HepG2 (cell line): ENCODE results near the gene CASP5. TPM values are rescaled to one million over a fixed set of nuclear protein-coding genes. Genes with fewer than 3 reads are reported as not detected.

Source experiments
- ATAC-seq: fragments of 200-7000 bp; cut with Tn5 transposase; 3 replicates; pipeline ENCODE4 v1.9.1; 2020; ENCODE audit warnings: mild to moderate bottlenecking, moderate library complexity
- BruUV-seq: library from RNA; stranded (reverse); fragments of 400-500 nt; replicated peaks from 2 replicates; lab custom pipeline; 2021; lab: Mats Ljungman, UMichigan
- CTCF ChIA-PET: fragments of 300-600 bp; formaldehyde crosslinking; extraction: SDS; loops from one replicate; lab custom pipeline; 2021; ENCODE audit warnings: low total read pairs, inconsistent platforms, low intra/inter-chr PET ratio; lab: Yijun Ruan, JAX
- POLR2A ChIA-PET: fragments of 350-600 bp; sonication (Branson Sonifier 250); formaldehyde crosslinking; loops from one replicate; lab custom pipeline; 2020; ENCODE audit warnings: antibody characterized with exemption, inconsistent platforms; lab: Yijun Ruan, JAX
- DNase-seq: peaks from one replicate; pipeline ENCODE4 v3.0.0-alpha.2; 2015; ENCODE audit warnings: low spot score
- FAIRE-seq: peaks from 3 replicates; lab custom pipeline; 2011; peaks lifted over from hg19 to GRCh38; lab: Jason Lieb, UNC
- H2AFZ ChIP-seq: one replicate; pipeline ENCODE4 v1.6.1; 2011; ENCODE audit warnings: low read length, inconsistent platforms
- H3K27ac ChIP-seq: fragments of 300-600 bp; 3 replicates; pipeline ENCODE4 v1.8.0; 2011; ENCODE audit warnings: mixed run types, mild to moderate bottlenecking, mixed read lengths, low read length, inconsistent platforms; ENCODE audit not compliant: insufficient read depth; ENCODE audit errors: extremely low read length
- H3K27me3 ChIP-seq, 2 experiments: fragments of 200-600 bp in 1 of 2; 2 replicates in 1 of 2; 3 replicates in 1 of 2; pipeline versions ENCODE4 v1.6.0 to v1.8.0; 2011; ENCODE audit warnings: low read length in 2 of 2, mild to moderate bottlenecking in 2 of 2, moderate library complexity in 2 of 2, inconsistent platforms in 1 of 2; ENCODE audit not compliant: insufficient read depth in 2 of 2, control insufficient read depth in 1 of 2
- H3K36me3 ChIP-seq, 2 experiments: fragments of 200-600 bp in 1 of 2; replicated peaks in 1 of 2; 2 replicates in 1 of 2; 3 replicates in 1 of 2; pipeline versions ENCODE4 v1.5.1 to v1.8.0; 2011; ENCODE audit warnings: low read length in 2 of 2, inconsistent platforms in 1 of 2; ENCODE audit not compliant: insufficient read depth in 2 of 2, control insufficient read depth in 1 of 2
- H3K4me1 ChIP-seq: 2 replicates; pipeline ENCODE4 v1.5.1; 2012; ENCODE audit warnings: low read length, inconsistent platforms; ENCODE audit not compliant: insufficient read depth
- H3K4me2 ChIP-seq: 2 replicates; pipeline ENCODE4 v1.6.0; 2011; ENCODE audit warnings: low read depth, low read length, inconsistent platforms
- H3K4me3 ChIP-seq, 3 experiments: fragments of 200-600 bp in 1 of 3; sonication (generic), shearing (Covaris generic) in 1 of 3; replicated peaks in 1 of 3; 2 replicates each; pipeline ENCODE4 v1.5.1; 2011 to 2016; ENCODE audit warnings: low read length in 3 of 3, inconsistent platforms in 2 of 3, low read depth in 2 of 3, mild to moderate bottlenecking in 2 of 3, control low read depth in 1 of 3, mixed read lengths in 1 of 3; ENCODE audit not compliant: insufficient read depth in 1 of 3
- H3K79me2 ChIP-seq: one replicate; pipeline ENCODE4 v1.6.1; 2011; ENCODE audit warnings: low read length, inconsistent platforms; ENCODE audit not compliant: insufficient read depth
- H3K9ac ChIP-seq: 2 replicates; pipeline ENCODE4 v1.6.0; 2011; ENCODE audit warnings: mild to moderate bottlenecking, low read depth, low read length, inconsistent platforms; ENCODE audit not compliant: insufficient read depth
- H3K9me3 ChIP-seq: 2 replicates; pipeline ENCODE4 v1.5.1; 2012; ENCODE audit warnings: mild to moderate bottlenecking, low read length
- H4K20me1 ChIP-seq: 2 replicates; pipeline ENCODE4 v1.6.0; 2011; ENCODE audit warnings: inconsistent platforms, mild to moderate bottlenecking, low read length, moderate library complexity; ENCODE audit not compliant: insufficient read depth
- CEBPB ChIP-seq: IDR thresholded peaks from 2 replicates; pipeline ENCODE4 v1.6.1; 2011; ENCODE audit warnings: low read depth, low read length, improper control_type of control experiment, borderline replicate concordance
- KDM2A ChIP-seq: sonication (generic); formaldehyde crosslinking; IDR thresholded peaks from 2 replicates; pipeline ENCODE4 v1.4.0; 2020; ENCODE audit warnings: low read depth, missing genetic modification reagents, borderline replicate concordance
- NCOA2 ChIP-seq: sonication (generic); formaldehyde crosslinking; IDR thresholded peaks from 2 replicates; pipeline ENCODE4 v1.8.0; 2022; ENCODE audit warnings: inconsistent platforms
- NCOR1 ChIP-seq: fragments of 200-600 bp; sonication (generic); IDR thresholded peaks from 2 replicates; pipeline ENCODE4 v1.7.0; 2017; ENCODE audit warnings: antibody characterized with exemption, low read length, borderline replicate concordance
- NR1H2 ChIP-seq: sonication (generic); formaldehyde crosslinking; IDR thresholded peaks from 2 replicates; pipeline ENCODE4 v1.8.1; 2022; ENCODE audit warnings: low read depth, missing genetic modification reagents, borderline replicate concordance
- SRSF1 ChIP-seq: fragments of 200-400 bp; formaldehyde crosslinking; optimal IDR thresholded peaks from 2 replicates; pipeline ENCODE3; 2017; ENCODE audit warnings: mild to moderate bottlenecking, low read depth, low read length, moderate library complexity
- TBL1XR1 ChIP-seq: fragments of 150-350 bp; IDR thresholded peaks from 2 replicates; pipeline ENCODE4 v1.6.1; 2014; ENCODE audit warnings: borderline replicate concordance, low read length; ENCODE audit not compliant: partially characterized antibody
- TOPORS ChIP-seq: sonication (generic); formaldehyde crosslinking; IDR thresholded peaks from 2 replicates; pipeline ENCODE4 v1.8.0; 2023; ENCODE audit warnings: mild to moderate bottlenecking, missing genetic modification reagents
- ZBTB3 ChIP-seq: sonication (generic); formaldehyde crosslinking; IDR thresholded peaks from 2 replicates; pipeline ENCODE4 v1.4.0; 2020; ENCODE audit warnings: low read depth, mild to moderate bottlenecking, moderate library complexity, missing genetic modification reagents, borderline replicate concordance
- ZNF644 ChIP-seq: IDR thresholded peaks from 2 replicates; pipeline ENCODE4 v1.6.1; 2016; ENCODE audit warnings: low read depth
- ZNF652 ChIP-seq: IDR thresholded peaks from 2 replicates; pipeline ENCODE4 v1.6.1; 2016; ENCODE audit warnings: low read depth, borderline replicate concordance
- ZSCAN20 ChIP-seq: sonication (generic); formaldehyde crosslinking; IDR thresholded peaks from 2 replicates; pipeline ENCODE4 v1.4.0; 2020; ENCODE audit warnings: missing genetic modification reagents, mild to moderate bottlenecking, borderline replicate concordance
- WGBS: methylation state at CpG from one replicate; pipeline ENCODE4 v1.1.6; 2017; ENCODE audit warnings: low lambda C conversion rate; 5-methylcytosine and 5-hydroxymethylcytosine counted together
- in situ Hi-C: cut with HindIII; loops from 2 replicates; pipeline ENCODE4 v1.10.0; 2017; ENCODE audit warnings: low pct_unique_long_range_greater_than_20kb; ENCODE audit not compliant: extremely low pct_ligation_motif_present
- intact Hi-C: fragments of 100-400 bp; cut with micrococcal nuclease; formaldehyde crosslinking; loops from one replicate; pipeline ENCODE4 v1.10.0; 2022; ENCODE audit not compliant: unreplicated experiment
- polyA plus RNA-seq, 8 experiments: library from polyadenylated mRNA; depleted of rRNA in 3 of 8; stranded (reverse) in 7 of 8; unstranded in 1 of 8; fragments of >200 nt; fragmentation: Illumina TruSeq in 4 of 8; extraction: Trizol in 4 of 8; gene quantifications; 2 replicates each; pipeline versions ENCODE4 v1.2.1 to v1.2.3, GENCODE V29; 2011 to 2016; ENCODE audit warnings: low read depth in 4 of 8, missing spikeins in 1 of 8, mixed read lengths in 1 of 8; ENCODE audit not compliant: insufficient read depth in 1 of 8
- total RNA-seq, 5 experiments: library from RNA; depleted of rRNA; stranded (reverse); fragments of >200 nt; fragmentation: Illumina TruSeq; extraction: Trizol; gene quantifications; 2 replicates each; pipeline ENCODE4 v1.2.3, GENCODE V29; 2016; ENCODE audit warnings: low read depth in 1 of 5
- TF ChIP-seq, protein P1 (sequence below): sonication (generic); formaldehyde crosslinking; IDR thresholded peaks from 2 replicates; pipeline ENCODE4 v1.8.1; 2023; ENCODE audit warnings: missing genetic modification reagents, inconsistent platforms, borderline replicate concordance
- TF ChIP-seq, protein P2 (sequence below): sonication (generic); formaldehyde crosslinking; IDR thresholded peaks from 2 replicates; pipeline ENCODE4 v1.5.0; 2020; ENCODE audit warnings: missing genetic modification reagents
- TF ChIP-seq, protein P3 (sequence below): sonication (generic); formaldehyde crosslinking; IDR thresholded peaks from 2 replicates; pipeline ENCODE4 v1.5.1; 2020; ENCODE audit warnings: mild to moderate bottlenecking, missing genetic modification reagents, borderline replicate concordance
- TF ChIP-seq, protein P4 (sequence below): sonication (generic); formaldehyde crosslinking; IDR thresholded peaks from 2 replicates; pipeline ENCODE4 v1.9.0; 2021; ENCODE audit warnings: missing genetic modification reagents, borderline replicate concordance

Gene CASP5
- total and polyA plus RNA-seq, 2 of the 13 experiments (the other 11 are each of a cell fraction or from before 2014, with no cell fraction given) = not detected

DNA sequence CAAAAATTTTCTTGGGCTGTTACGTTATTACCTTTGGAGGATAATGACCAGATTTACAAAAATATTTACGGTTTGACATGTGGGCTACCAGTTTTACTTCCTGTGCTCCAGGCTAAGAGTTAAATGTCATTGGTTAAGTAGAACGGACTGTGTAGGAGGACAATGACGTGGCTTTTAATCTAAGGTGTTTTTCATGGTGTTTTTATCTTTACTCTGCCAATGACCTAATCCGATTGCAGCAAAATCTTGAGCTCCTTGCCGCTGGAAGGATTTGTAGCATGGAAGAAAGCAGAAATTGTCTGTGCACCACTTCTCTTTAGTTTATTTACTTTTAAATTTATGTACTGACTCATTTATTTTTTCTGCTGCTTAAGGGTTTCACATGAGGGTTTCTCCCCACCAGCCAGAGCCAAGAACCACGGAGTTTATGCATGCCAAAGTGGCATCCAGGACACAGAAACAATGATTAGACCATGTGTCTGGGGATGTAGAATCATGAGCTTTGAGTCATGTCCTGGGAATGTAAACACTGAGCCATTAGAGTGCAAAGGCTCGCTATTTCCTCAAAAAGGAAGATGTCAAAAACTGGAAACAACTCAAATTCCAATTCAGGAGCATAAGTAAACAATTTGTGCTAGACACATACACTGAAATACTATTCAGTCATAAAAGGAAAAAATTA, 24.1 kb upstream of the CASP5 start (continued):
- TF ChIP-seq, protein P1, sequence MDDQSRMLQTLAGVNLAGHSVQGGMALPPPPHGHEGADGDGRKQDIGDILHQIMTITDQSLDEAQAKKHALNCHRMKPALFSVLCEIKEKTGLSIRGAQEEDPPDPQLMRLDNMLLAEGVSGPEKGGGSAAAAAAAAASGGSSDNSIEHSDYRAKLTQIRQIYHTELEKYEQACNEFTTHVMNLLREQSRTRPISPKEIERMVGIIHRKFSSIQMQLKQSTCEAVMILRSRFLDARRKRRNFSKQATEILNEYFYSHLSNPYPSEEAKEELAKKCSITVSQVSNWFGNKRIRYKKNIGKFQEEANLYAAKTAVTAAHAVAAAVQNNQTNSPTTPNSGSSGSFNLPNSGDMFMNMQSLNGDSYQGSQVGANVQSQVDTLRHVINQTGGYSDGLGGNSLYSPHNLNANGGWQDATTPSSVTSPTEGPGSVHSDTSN (CRISPR knock-in tag) = no peak
- TF ChIP-seq, protein P2, sequence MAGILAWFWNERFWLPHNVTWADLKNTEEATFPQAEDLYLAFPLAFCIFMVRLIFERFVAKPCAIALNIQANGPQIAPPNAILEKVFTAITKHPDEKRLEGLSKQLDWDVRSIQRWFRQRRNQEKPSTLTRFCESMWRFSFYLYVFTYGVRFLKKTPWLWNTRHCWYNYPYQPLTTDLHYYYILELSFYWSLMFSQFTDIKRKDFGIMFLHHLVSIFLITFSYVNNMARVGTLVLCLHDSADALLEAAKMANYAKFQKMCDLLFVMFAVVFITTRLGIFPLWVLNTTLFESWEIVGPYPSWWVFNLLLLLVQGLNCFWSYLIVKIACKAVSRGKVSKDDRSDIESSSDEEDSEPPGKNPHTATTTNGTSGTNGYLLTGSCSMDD (CRISPR knock-in tag) = no peak
- TF ChIP-seq ZBTB3 = no peak
- TF ChIP-seq, protein P3, sequence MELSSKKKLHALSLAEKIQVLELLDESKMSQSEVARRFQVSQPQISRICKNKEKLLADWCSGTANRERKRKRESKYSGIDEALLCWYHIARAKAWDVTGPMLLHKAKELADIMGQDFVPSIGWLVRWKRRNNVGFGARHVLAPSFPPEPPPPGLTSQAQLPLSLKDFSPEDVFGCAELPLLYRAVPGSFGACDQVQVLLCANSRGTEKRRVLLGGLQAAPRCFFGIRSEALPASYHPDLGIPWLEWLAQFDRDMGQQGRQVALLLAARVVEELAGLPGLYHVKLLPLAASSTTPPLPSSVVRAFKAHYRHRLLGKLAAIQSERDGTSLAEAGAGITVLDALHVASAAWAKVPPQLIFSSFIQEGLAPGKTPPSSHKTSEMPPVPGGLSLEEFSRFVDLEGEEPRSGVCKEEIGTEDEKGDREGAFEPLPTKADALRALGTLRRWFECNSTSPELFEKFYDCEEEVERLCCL (CRISPR knock-in tag) = no peak
- peak; percentile 60 for TF ChIP-seq NCOR1
- TF ChIP-seq NCOA2 (CRISPR knock-in tag) = peak; percentile 91

DNA sequence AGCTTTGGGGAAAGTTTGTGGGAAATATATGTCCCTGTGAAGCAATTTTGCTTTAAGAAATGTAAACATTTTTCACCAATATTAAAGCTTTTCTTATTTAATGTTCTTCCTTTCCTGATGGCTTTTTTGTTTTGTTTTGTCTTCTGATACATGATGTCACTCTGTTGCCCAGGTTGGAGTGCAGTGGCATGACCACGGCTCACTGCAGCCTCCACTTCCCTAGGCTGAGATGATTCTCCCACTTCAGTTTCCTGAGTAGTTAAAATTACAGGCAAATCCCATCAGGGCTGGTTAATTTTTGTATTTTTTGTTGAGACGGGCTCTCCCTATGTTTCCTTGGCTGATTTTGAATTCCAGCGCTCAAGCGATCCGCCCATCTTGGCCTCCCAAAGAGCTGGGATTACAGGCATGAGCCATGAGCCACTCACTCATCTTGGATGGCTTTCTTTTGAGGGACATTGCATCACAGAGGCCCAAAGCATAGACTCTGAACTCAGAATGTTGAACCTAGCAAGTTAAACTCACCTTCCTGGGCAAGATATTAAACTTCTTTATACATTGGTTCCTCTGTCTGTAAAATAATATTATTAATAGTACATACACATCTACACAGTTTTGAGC, 22.8 kb upstream of the CASP5 start:
- Histone ChIP-seq H3K9me3 (no peaks in the 10 kb centered on the region), H3K4me2 (no peak overlapping the region), H2AFZ (peak overlapping the region; percentile 23), H3K9ac (no peak overlapping the region), H3K27me3 (no peaks in the 10 kb centered on the region), H4K20me1 (no peaks in the 10 kb centered on the region), H3K79me2 (no peaks in the 10 kb centered on the region), H3K36me3 (no peaks in the 10 kb centered on the region), H3K4me3 (no peak overlapping the region), H3K4me1 (peaks cover 61% of the 10 kb centered on the region), H3K27ac (no peak overlapping the region)
- intact Hi-C loops (loop anchor here (2.0 to 10.0 kb wide), 3 partner anchors 48 to 99 kb away; partner anchors contain the start of gene CASP4), in situ Hi-C loops (no loop called here)
- FAIRE-seq (no peak), ATAC-seq (no peak), DNase-seq (no peak)
- no TSS peak for BruUV-seq
- WGBS = 84% methylated on average over 5 of the region's 5 CpGs
- ChIA-PET CTCF (no interaction called here), POLR2A (no interaction called here)
- TF ChIP-seq NR1H2 (no peak), ZNF652 (CRISPR knock-in tag) (no peak), ZSCAN20 (CRISPR knock-in tag) (no peak), TBL1XR1 (no peak), CEBPB (peak; percentile 65; the same call in 1 of the 2 replicates), SRSF1 (no peak), ZNF644 (CRISPR knock-in tag) (peak; percentile 60; the same call in 1 of the 2 replicates), TOPORS (CRISPR knock-in tag) (no peak), KDM2A (no peak)
- TF ChIP-seq, protein P4, sequence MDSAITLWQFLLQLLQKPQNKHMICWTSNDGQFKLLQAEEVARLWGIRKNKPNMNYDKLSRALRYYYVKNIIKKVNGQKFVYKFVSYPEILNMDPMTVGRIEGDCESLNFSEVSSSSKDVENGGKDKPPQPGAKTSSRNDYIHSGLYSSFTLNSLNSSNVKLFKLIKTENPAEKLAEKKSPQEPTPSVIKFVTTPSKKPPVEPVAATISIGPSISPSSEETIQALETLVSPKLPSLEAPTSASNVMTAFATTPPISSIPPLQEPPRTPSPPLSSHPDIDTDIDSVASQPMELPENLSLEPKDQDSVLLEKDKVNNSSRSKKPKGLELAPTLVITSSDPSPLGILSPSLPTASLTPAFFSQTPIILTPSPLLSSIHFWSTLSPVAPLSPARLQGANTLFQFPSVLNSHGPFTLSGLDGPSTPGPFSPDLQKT (CRISPR knock-in tag) = no peak
